Ovary (tissue), 3 donors: ENCODE data around the gene MIF4GD.

ENCODE experiments used
- POLR2A ChIP-seq: fragments of 450-650 bp; IDR thresholded peaks from one replicate; pipeline ENCODE4 v1.6.1; 2017; ENCODE audit warnings: antibody characterized with exemption, mild to moderate bottlenecking, moderate library complexity
- TF ChIP-seq, protein P1 (sequence below), 3 donors: fragments of 450-650 bp in 2 of 3; fragments of 200-600 bp in 1 of 3; IDR thresholded peaks; one replicate each; pipeline versions ENCODE4 v1.5.1 to v1.8.0; 2016 to 2022; ENCODE audit warnings: antibody characterized with exemption in 3 of 3, mild to moderate bottlenecking in 1 of 3
- donor health status: DM: no; HTN: no; CAD: no.

DNA sequence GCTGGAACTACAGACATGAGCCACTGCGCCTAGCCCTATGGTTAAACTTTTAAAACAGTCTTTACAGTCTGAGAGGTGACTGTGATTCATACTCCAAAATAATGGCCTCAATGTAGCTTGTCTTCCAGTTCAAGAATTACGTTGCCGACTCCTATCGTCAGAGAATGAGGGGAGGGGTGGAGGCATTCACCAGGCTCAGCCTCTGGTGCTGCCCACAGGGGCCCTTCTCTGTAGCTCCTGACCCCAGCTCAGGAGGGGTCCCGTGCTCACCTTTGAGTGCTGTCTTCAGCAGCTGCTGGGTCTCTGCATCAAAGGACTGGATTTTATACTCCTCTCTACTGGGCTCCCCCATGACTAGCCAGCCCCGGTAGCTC is 1.2 kb downstream of the MIF4GD start:
- TF ChIP-seq, protein P1, sequence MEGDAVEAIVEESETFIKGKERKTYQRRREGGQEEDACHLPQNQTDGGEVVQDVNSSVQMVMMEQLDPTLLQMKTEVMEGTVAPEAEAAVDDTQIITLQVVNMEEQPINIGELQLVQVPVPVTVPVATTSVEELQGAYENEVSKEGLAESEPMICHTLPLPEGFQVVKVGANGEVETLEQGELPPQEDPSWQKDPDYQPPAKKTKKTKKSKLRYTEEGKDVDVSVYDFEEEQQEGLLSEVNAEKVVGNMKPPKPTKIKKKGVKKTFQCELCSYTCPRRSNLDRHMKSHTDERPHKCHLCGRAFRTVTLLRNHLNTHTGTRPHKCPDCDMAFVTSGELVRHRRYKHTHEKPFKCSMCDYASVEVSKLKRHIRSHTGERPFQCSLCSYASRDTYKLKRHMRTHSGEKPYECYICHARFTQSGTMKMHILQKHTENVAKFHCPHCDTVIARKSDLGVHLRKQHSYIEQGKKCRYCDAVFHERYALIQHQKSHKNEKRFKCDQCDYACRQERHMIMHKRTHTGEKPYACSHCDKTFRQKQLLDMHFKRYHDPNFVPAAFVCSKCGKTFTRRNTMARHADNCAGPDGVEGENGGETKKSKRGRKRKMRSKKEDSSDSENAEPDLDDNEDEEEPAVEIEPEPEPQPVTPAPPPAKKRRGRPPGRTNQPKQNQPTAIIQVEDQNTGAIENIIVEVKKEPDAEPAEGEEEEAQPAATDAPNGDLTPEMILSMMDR (IDR thresholded peaks at IDR 0.05) = no peak
- no peak for TF ChIP-seq POLR2A
